Suprapubic skin (tissue), 3 donors: ENCODE data around the gene HOXB6.

Experiments used
- POLR2AphosphoS5 ChIP-seq, 3 donors: sonication (generic); formaldehyde crosslinking; IDR thresholded peaks; one replicate each; pipeline ENCODE4 v1.6.1; 2017; ENCODE audit warnings: antibody characterized with exemption in 3 of 3
- TF ChIP-seq, protein P1 (sequence below), 2 donors: fragments of 200-600 bp in 1 of 2; fragments of 450-650 bp in 1 of 2; sonication (generic) in 1 of 2; IDR thresholded peaks; one replicate each; pipeline ENCODE4 v1.5.1; 2016 to 2019; ENCODE audit warnings: antibody characterized with exemption in 2 of 2, mild to moderate bottlenecking in 1 of 2, moderate library complexity in 1 of 2

DNA sequence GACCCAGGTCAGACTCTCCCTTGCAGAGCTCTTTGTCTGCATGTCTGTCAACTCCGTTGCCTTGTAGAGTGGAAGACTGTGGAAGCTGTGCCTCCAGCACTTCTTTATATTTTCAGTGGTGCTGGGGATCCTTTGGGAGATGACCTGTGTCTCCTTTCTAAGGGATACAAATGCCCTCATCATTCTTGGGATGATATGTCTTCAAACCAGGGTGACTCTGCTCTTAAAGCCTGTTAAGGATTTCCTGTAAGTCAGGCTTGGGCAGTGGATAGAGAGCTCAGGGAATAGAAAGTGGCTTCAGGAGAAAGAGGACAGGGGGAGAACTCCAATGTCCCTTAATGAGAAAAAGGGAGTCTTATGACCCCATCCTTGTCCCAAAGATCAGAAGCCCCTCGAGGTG, 16.3 kb downstream of the HOXB6 start:
- TF ChIP-seq, protein P1, sequence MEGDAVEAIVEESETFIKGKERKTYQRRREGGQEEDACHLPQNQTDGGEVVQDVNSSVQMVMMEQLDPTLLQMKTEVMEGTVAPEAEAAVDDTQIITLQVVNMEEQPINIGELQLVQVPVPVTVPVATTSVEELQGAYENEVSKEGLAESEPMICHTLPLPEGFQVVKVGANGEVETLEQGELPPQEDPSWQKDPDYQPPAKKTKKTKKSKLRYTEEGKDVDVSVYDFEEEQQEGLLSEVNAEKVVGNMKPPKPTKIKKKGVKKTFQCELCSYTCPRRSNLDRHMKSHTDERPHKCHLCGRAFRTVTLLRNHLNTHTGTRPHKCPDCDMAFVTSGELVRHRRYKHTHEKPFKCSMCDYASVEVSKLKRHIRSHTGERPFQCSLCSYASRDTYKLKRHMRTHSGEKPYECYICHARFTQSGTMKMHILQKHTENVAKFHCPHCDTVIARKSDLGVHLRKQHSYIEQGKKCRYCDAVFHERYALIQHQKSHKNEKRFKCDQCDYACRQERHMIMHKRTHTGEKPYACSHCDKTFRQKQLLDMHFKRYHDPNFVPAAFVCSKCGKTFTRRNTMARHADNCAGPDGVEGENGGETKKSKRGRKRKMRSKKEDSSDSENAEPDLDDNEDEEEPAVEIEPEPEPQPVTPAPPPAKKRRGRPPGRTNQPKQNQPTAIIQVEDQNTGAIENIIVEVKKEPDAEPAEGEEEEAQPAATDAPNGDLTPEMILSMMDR (IDR thresholded peaks at IDR 0.05) = no peak
- TF ChIP-seq POLR2AphosphoS5 (IDR thresholded peaks at IDR 0.05) = no peak
